HCT116 (cell line): Measurements from ENCODE around the gene SYMPK.

ENCODE experiments used
- CBX3 ChIP-seq: IDR thresholded peaks from 2 replicates; pipeline ENCODE4 v1.6.1; 2012; ENCODE audit warnings: low read depth
- CEBPB ChIP-seq: IDR thresholded peaks from 2 replicates; pipeline ENCODE4 v1.6.1; 2012; ENCODE audit warnings: low read depth
- CTCF ChIP-seq, 3 experiments: fragments of 200-600 bp in 1 of 3; sonication (generic) in 1 of 3; IDR thresholded peaks in 2 of 3; conservative IDR thresholded peaks in 1 of 3; 2 replicates each; pipeline ENCODE4 v1.5.1; 2012 to 2017; ENCODE audit warnings: low read depth in 2 of 3, low read length in 2 of 3, antibody characterized with exemption in 1 of 3, borderline replicate concordance in 1 of 3, control low read depth in 1 of 3, mild to moderate bottlenecking in 1 of 3, mixed read lengths in 1 of 3, mixed run types in 1 of 3, moderate library complexity in 1 of 3; ENCODE audit not compliant: insufficient read depth in 1 of 3
- EGR1 ChIP-seq: IDR thresholded peaks from 2 replicates; pipeline ENCODE4 v1.6.1; 2012; ENCODE audit warnings: low read depth
- EZH2 ChIP-seq: fragments of 200-600 bp; sonication (generic); IDR thresholded peaks from 2 replicates; pipeline ENCODE4 v1.6.1; 2017; ENCODE audit warnings: antibody characterized with exemption, mixed run types
- EZH2phosphoT487 ChIP-seq: fragments of 200-600 bp; IDR thresholded peaks from 2 replicates; pipeline ENCODE4 v1.6.1; 2018; ENCODE audit warnings: antibody characterized with exemption, borderline replicate concordance
- MAX ChIP-seq: IDR thresholded peaks from 2 replicates; pipeline ENCODE4 v1.6.1; 2012
- POLR2A ChIP-seq: IDR thresholded peaks from 2 replicates; pipeline ENCODE4 v1.7.0; 2011; ENCODE audit warnings: borderline replicate concordance; ENCODE audit not compliant: insufficient read depth, insufficient read length; ENCODE audit errors: extremely low read depth
- POLR2AphosphoS5 ChIP-seq: IDR thresholded peaks from 2 replicates; pipeline ENCODE4 v1.6.1; 2011; ENCODE audit warnings: mild to moderate bottlenecking, low read depth, low read length, moderate library complexity
- RAD21 ChIP-seq: IDR thresholded peaks from 2 replicates; pipeline ENCODE4 v1.6.1; 2012; ENCODE audit warnings: low read depth, mild to moderate bottlenecking
- REST ChIP-seq: IDR thresholded peaks from 2 replicates; pipeline ENCODE4 v1.6.1; 2012; ENCODE audit warnings: low read depth
- YY1 ChIP-seq: IDR thresholded peaks from 2 replicates; pipeline ENCODE4 v1.6.1; 2011; ENCODE audit warnings: low read length, low read depth, moderate library complexity, mild to moderate bottlenecking; ENCODE audit not compliant: insufficient replicate concordance; ENCODE audit errors: extremely low read depth
- ZFX ChIP-seq: fragments of 450-650 bp; IDR thresholded peaks from 2 replicates; pipeline ENCODE4 v1.6.1; 2017
- ZNF274 ChIP-seq: fragments of 200-500 bp; sonication (Bioruptor generic); IDR thresholded peaks from 2 replicates; pipeline ENCODE4 v1.6.1; 2014; ENCODE audit warnings: mild to moderate bottlenecking, low read depth, low read length, inconsistent platforms

- TF ChIP-seq CTCF (IDR thresholded peaks at IDR 0.05 in 2 of 3, conservative IDR thresholded peaks at IDR 0.05 in 1 of 3; ENCODE audit: borderline replicate concordance in 1 of 3, insufficient read depth in 1 of 3, low read depth in 2 of 3, low read length in 2 of 3) (no peak), CBX3 (no peak), RAD21 (no peak), EZH2 (no peak), EZH2phosphoT487 (no peak), ZFX (no peak), POLR2AphosphoS5 (no peak), REST (no peak), YY1 (no peak), POLR2A (no peak), EGR1 (no peak), MAX (no peak), ZNF274 (no peak), CEBPB (no peak)
These were observed 58.1 kb downstream of the SYMPK start for GRCh38 chr19:45804959-45805230.
